Bronchial epithelial cell (primary cell): Measurements from ENCODE around the gene ZNF35. TPM values are rescaled to one million over a fixed set of nuclear protein-coding genes. Genes with fewer than 3 reads are reported as not detected.

Source experiments
- DNase-seq: peaks from one replicate; pipeline ENCODE4 v3.0.0-alpha.2; 2010; ENCODE audit warnings: low read depth
- FAIRE-seq: peaks from 2 replicates; lab custom pipeline; 2011; peaks lifted over from hg19 to GRCh38; lab: Jason Lieb, UNC
- H3K27me3 ChIP-seq: 2 replicates; pipeline ENCODE4 v1.5.1; 2011; ENCODE audit warnings: low read length; ENCODE audit not compliant: control insufficient read depth, insufficient read depth
- H3K36me3 ChIP-seq: 2 replicates; pipeline ENCODE4 v1.5.1; 2011; ENCODE audit warnings: low read length; ENCODE audit not compliant: control insufficient read depth, insufficient read depth
- H3K4me3 ChIP-seq: 2 replicates; pipeline ENCODE4 v1.5.1; 2011; ENCODE audit warnings: mild to moderate bottlenecking, low read depth, low read length, control low read depth
- CTCF ChIP-seq: IDR thresholded peaks from 2 replicates; pipeline ENCODE4 v1.5.1; 2011; ENCODE audit warnings: mild to moderate bottlenecking, moderate library complexity, low read length, control low read depth, inconsistent platforms; ENCODE audit not compliant: insufficient read depth, severe bottlenecking
- total RNA-seq: library from RNA; depleted of rRNA; stranded (reverse); fragments of >200 nt; gene quantifications from 2 replicates; pipeline ENCODE4 v1.2.1, GENCODE V29; 2014

Gene ZNF35
- total RNA-seq, 1 donor from 2014 or later, result 14.5 TPM

DNA sequence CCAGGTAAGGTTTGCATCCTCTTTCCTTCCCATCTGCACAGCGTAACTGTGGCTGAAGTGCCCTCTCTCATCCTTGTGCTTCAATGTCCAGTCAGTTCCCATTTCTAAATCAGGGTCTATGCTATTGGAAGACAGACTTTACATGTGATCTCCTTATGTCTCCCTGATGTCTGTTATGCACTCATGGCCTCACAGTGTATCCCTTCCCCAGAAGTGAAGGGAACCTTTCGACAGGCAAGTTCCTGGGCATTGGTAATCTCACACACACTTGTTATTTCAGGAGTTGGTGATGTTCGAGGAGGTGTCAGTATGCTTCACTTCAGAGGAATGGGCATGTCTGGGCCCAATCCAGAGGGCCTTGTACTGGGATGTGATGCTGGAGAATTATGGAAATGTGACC, 16.3 kb upstream of the ZNF35 start:
- FAIRE-seq, result peak; percentile 43
- Histone ChIP-seq H3K4me3 (no peak overlapping the region), H3K27me3 (no peaks in the 10 kb centered on the region), H3K36me3 (peaks cover 18% of the 10 kb centered on the region)
- DNase-seq, result no peak
- no peak for TF ChIP-seq CTCF

DNA sequence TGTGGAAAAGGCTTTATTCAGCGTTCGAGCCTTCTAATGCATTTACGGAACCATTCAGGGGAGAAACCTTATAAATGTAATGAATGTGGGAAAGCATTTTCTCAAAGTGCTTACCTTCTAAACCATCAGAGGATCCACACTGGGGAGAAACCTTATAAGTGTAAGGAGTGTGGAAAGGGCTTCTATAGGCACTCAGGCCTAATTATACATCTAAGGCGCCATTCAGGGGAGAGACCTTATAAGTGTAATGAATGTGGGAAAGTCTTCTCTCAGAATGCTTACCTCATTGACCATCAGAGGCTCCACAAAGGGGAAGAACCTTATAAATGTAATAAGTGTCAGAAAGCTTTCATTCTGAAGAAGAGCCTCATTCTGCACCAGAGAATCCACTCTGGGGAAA, 6.2 kb upstream of the ZNF35 start:
- Histone ChIP-seq H3K27me3 (no peaks in the 10 kb centered on the region), H3K4me3 (no peak overlapping the region), H3K36me3 (peaks cover 7% of the 10 kb centered on the region)
- DNase-seq (no peak), FAIRE-seq (no peak)
- TF ChIP-seq CTCF, result no peak

DNA sequence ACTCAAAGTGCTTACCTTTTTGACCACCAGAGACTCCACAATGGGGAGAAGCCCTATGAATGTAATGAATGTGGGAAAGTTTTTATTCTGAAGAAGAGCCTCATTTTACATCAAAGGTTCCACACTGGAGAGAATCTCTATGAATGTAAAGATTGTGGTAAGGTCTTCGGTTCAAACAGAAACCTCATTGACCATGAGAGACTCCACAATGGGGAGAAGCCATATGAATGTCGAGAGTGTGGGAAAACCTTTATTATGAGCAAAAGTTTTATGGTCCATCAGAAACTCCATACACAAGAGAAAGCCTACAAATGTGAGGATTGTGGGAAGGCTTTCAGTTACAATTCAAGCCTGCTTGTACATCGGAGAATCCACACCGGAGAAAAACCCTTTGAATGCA, 5.5 kb upstream of the ZNF35 start:
- TF ChIP-seq CTCF, result no peak
- Histone ChIP-seq H3K36me3 (peaks cover 7% of the 10 kb centered on the region), H3K27me3 (no peaks in the 10 kb centered on the region), H3K4me3 (no peak overlapping the region)
- DNase-seq (no peak), FAIRE-seq (no peak)

GRCh38 chr3:44647771-44648170, 761 bp upstream of the ZNF35 start:
- H3K27me3 ChIP-seq, result no peaks in the 10 kb centered on the region
- no peak for FAIRE-seq
- H3K36me3 ChIP-seq, result peaks cover 9% of the 10 kb centered on the region
- no peak for DNase-seq
- H3K4me3 ChIP-seq, result no peak overlapping the region
- TF ChIP-seq CTCF, result no peak

- Histone ChIP-seq H3K27me3 (no peaks in the 10 kb centered on the region), H3K4me3 (no peak overlapping the region), H3K36me3 (peaks cover 14% of the 10 kb centered on the region)
- no peak for DNase-seq
- no peak for TF ChIP-seq CTCF
- FAIRE-seq, result no peak
Observed at GRCh38 chr3:44649709-44650108, 1.2 kb downstream of the ZNF35 start.

DNA sequence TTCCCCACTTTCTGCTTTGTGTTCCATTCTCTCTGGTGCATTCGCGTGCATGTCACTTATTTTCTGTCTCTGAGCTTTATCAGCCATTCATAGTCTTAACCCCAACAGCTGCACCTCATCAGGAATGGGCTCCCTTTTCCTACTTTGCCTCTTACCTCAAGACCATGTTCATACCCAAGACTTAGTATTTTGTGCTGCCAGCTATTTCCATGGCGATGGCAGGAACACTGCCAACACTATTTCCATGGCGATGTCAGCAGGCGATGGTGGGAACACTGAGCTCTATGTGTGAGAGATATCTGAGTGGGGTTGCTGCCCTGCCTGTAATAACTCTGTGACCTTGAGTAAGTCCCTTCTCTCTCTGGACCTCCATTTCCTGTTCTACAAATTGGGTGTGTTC, 5.5 kb downstream of the ZNF35 start:
- no peak for FAIRE-seq
- H3K36me3 ChIP-seq, result peaks cover 23% of the 10 kb centered on the region

More for the DNA sequence above, 5.5 kb downstream of the ZNF35 start:
- Histone ChIP-seq H3K4me3 (no peak overlapping the region), H3K27me3 (no peaks in the 10 kb centered on the region)
- no peak for DNase-seq
- no peak for TF ChIP-seq CTCF
